ENCODE results near the gene ERICH4.

DNA sequence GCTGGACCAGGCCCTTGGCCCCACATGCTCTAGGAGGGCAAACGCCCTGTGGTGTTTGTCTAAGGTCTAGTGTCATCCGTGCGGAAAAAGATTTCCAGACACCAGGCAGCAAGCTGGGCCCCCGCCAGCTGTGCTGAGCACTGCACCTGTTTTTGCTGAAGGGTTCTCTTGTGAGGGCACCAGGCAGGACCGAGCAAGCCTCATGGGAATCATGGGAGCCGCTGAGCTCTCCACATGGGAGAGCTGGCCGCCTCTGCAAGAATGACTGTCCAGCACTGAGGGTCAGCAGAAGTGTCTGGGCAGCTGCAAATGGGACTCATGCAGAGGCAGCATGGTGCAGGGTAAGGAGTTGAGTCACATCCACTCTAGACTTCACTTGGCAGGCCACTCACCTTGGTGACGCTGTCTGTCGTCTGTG is 27.8 kb upstream of the ERICH4 start:
- TF ChIP-seq, protein P1, sequence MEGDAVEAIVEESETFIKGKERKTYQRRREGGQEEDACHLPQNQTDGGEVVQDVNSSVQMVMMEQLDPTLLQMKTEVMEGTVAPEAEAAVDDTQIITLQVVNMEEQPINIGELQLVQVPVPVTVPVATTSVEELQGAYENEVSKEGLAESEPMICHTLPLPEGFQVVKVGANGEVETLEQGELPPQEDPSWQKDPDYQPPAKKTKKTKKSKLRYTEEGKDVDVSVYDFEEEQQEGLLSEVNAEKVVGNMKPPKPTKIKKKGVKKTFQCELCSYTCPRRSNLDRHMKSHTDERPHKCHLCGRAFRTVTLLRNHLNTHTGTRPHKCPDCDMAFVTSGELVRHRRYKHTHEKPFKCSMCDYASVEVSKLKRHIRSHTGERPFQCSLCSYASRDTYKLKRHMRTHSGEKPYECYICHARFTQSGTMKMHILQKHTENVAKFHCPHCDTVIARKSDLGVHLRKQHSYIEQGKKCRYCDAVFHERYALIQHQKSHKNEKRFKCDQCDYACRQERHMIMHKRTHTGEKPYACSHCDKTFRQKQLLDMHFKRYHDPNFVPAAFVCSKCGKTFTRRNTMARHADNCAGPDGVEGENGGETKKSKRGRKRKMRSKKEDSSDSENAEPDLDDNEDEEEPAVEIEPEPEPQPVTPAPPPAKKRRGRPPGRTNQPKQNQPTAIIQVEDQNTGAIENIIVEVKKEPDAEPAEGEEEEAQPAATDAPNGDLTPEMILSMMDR (IDR thresholded peaks at IDR 0.05): no peak
- TF ChIP-seq POLR2A (IDR thresholded peaks at IDR 0.05): no peak
